PC-3 (cell line): Measurements from ENCODE around the gene CPHXL. TPM values are rescaled to one million over a fixed set of nuclear protein-coding genes. Genes with fewer than 3 reads are reported as not detected.

Experiments
- ATAC-seq: fragments of 200-7000 bp; cut with Tn5 transposase; 2 replicates; pipeline ENCODE4 v1.9.1; 2020; ENCODE audit warnings: mild to moderate bottlenecking, moderate library complexity
- BruUV-seq: library from RNA; stranded (reverse); fragments of 400-500 nt; replicated peaks from 2 replicates; lab custom pipeline; 2021; lab: Mats Ljungman, UMichigan
- CTCF ChIA-PET: fragments of 300-600 bp; sonication (Branson Sonifier 250); formaldehyde crosslinking; loops from one replicate; lab custom pipeline; 2022; ENCODE audit warnings: antibody characterized with exemption; lab: Charles Lee
- POLR2A ChIA-PET: fragments of 300-600 bp; sonication (Branson Sonifier 250); formaldehyde crosslinking; loops from one replicate; lab custom pipeline; 2022; ENCODE audit warnings: antibody characterized with exemption; ENCODE audit not compliant: unreplicated experiment; lab: Charles Lee
- DNase-seq: peaks from one replicate; pipeline ENCODE4 v3.0.0-alpha.2; 2015
- H2AFZ ChIP-seq: fragments of 300-600 bp; sonication (generic); 2 replicates; pipeline ENCODE4 v1.6.0; 2016; ENCODE audit warnings: antibody characterized with exemption, low read length
- H3F3A ChIP-seq: fragments of 300-600 bp; sonication (generic); one replicate; pipeline ENCODE4 v1.6.0; 2017; ENCODE audit warnings: antibody characterized with exemption, low read length, control low read depth, mild to moderate bottlenecking; ENCODE audit not compliant: unreplicated experiment
- H3K27ac ChIP-seq: fragments of 300-600 bp; sonication (generic); 2 replicates; pipeline ENCODE4 v1.5.1; 2016; ENCODE audit warnings: mild to moderate bottlenecking, low read length
- H3K27me3 ChIP-seq: fragments of 300-600 bp; sonication (generic); 2 replicates; pipeline ENCODE4 v1.6.1; 2016; ENCODE audit warnings: low read length, mixed read lengths
- H3K36me3 ChIP-seq: fragments of 300-600 bp; sonication (generic); 2 replicates; pipeline ENCODE4 v1.6.1; 2016; ENCODE audit warnings: low read depth, mixed run types, low read length, mixed read lengths
- H3K4me1 ChIP-seq: fragments of 300-600 bp; sonication (generic); 2 replicates; pipeline ENCODE4 v1.5.1; 2016; ENCODE audit warnings: low read length; ENCODE audit not compliant: insufficient read depth
- H3K4me2 ChIP-seq: fragments of 300-600 bp; sonication (generic); 2 replicates; pipeline ENCODE4 v1.6.0; 2016; ENCODE audit warnings: low read length
- H3K4me3 ChIP-seq: fragments of 300-600 bp; sonication (generic); 2 replicates; pipeline ENCODE4 v1.5.1; 2016; ENCODE audit warnings: mild to moderate bottlenecking, low read length, mixed read lengths
- H3K79me2 ChIP-seq: fragments of 300-600 bp; sonication (generic); 2 replicates; pipeline ENCODE4 v1.6.1; 2017; ENCODE audit warnings: low read length, mixed read lengths
- H3K9ac ChIP-seq: fragments of 300-600 bp; sonication (generic); 2 replicates; pipeline ENCODE4 v1.6.0; 2016; ENCODE audit warnings: mild to moderate bottlenecking, low read length
- H3K9me2 ChIP-seq: fragments of 300-600 bp; sonication (generic); replicated peaks from 2 replicates; pipeline ENCODE4 v1.6.1; 2016; ENCODE audit warnings: mixed run types, low read length, mixed read lengths
- H3K9me3 ChIP-seq: fragments of 300-600 bp; sonication (generic); 2 replicates; pipeline ENCODE4 v1.6.1; 2016; ENCODE audit warnings: low read length, mixed read lengths
- H4K20me1 ChIP-seq: fragments of 300-600 bp; sonication (generic); 2 replicates; pipeline ENCODE4 v1.6.1; 2016; ENCODE audit warnings: low read length, mixed read lengths
- CTCF ChIP-seq: fragments of 300-600 bp; sonication (generic); conservative IDR thresholded peaks from 2 replicates; pipeline ENCODE4 v1.5.1; 2017; ENCODE audit warnings: antibody characterized with exemption, low read depth, mild to moderate bottlenecking, low read length
- EZH2 ChIP-seq: fragments of 300-600 bp; sonication (generic); IDR thresholded peaks from one replicate; pipeline ENCODE4 v1.6.1; 2017; ENCODE audit warnings: antibody characterized with exemption, mild to moderate bottlenecking, low read length; ENCODE audit not compliant: unreplicated experiment
- EZH2phosphoT487 ChIP-seq: fragments of 300-600 bp; sonication (generic); IDR thresholded peaks from 2 replicates; pipeline ENCODE4 v1.6.1; 2018; ENCODE audit warnings: mild to moderate bottlenecking, antibody characterized with exemption, low read length, borderline replicate concordance
- intact Hi-C: fragments of 100-400 bp; cut with micrococcal nuclease; formaldehyde crosslinking; loops from 2 replicates; pipeline ENCODE4 v1.9.0; 2023
- total RNA-seq: library from RNA; depleted of rRNA; stranded (reverse); fragments of >200 nt; gene quantifications from 2 replicates; pipeline ENCODE4 v1.2.3, GENCODE V29; 2014

Gene CPHXL
- total RNA-seq, 1 experiment from 2014 or later, result not detected

- Histone ChIP-seq H3K27me3 (no peaks in the 10 kb centered on the region), H3K9ac (no peak overlapping the region), H3K4me2 (no peak overlapping the region), H2AFZ (no peak overlapping the region), H3K9me3 (no peaks in the 10 kb centered on the region), H4K20me1 (no peaks in the 10 kb centered on the region), H3K27ac (no peak overlapping the region), H3K4me3 (no peak overlapping the region), H3K36me3 (no peaks in the 10 kb centered on the region), H3K4me1 (no peaks in the 10 kb centered on the region), H3K79me2 (no peaks in the 10 kb centered on the region), H3K9me2 (no peaks in the 10 kb centered on the region), H3F3A (no peaks in the 10 kb centered on the region)
- TF ChIP-seq EZH2 (no peak), CTCF (no peak)
- POLR2A ChIA-PET, result no interaction called here
- no peak for DNase-seq
- BruUV-seq, result no TSS peak
- intact Hi-C loops, result no loop called here
- CTCF ChIA-PET, result no interaction called here
- ATAC-seq, result no peak
Observed at GRCh38 chr16:75703306-75703705, 23.0 kb downstream of the CPHXL start.

- H3K9me3 ChIP-seq, result no peaks in the 10 kb centered on the region
- DNase-seq (no peak), ATAC-seq (no peak)
- no peaks in the 10 kb centered on the region for H3K4me1 ChIP-seq
- TF ChIP-seq EZH2 (no peak), EZH2phosphoT487 (no peak), CTCF (no peak)
- no peaks in the 10 kb centered on the region for H4K20me1 ChIP-seq
- H3K4me3 ChIP-seq, result no peak overlapping the region
- no peaks in the 10 kb centered on the region for H3K9me2 ChIP-seq
- H3K27ac ChIP-seq, result no peak overlapping the region
- POLR2A ChIA-PET, result no interaction called here
- H3F3A ChIP-seq, result no peaks in the 10 kb centered on the region
- no peak overlapping the region for H3K9ac ChIP-seq
- H3K4me2 ChIP-seq, result no peak overlapping the region
- CTCF ChIA-PET, result no interaction called here
- no peaks in the 10 kb centered on the region for H3K27me3 ChIP-seq
- H3K79me2 ChIP-seq, result no peaks in the 10 kb centered on the region
- no peak overlapping the region for H2AFZ ChIP-seq
- no peaks in the 10 kb centered on the region for H3K36me3 ChIP-seq
- BruUV-seq, result no TSS peak
- intact Hi-C loops, result no loop called here
Observed at GRCh38 chr16:75702242-75702641, 24.0 kb downstream of the CPHXL start.

GRCh38 chr16:75701361-75701760 lies 24.9 kb downstream of the CPHXL start, which contains the start of gene DUXB:
DUXB (minus strand) TSS chr16:75701461; CDS start chr16:75701418, 43 bp downstream.
- Histone ChIP-seq H4K20me1 (no peaks in the 10 kb centered on the region), H3K27me3 (no peaks in the 10 kb centered on the region), H3K9ac (no peak within 1 kb of the TSS), H3K9me3 (no peaks in the 10 kb centered on the region), H3K4me3 (no peak within 1 kb of the TSS), H2AFZ (no peak within 1 kb of the TSS), H3K9me2 (no peaks in the 10 kb centered on the region), H3K36me3 (no peaks in the 10 kb centered on the region), H3K4me1 (no peaks in the 10 kb centered on the region), H3K27ac (no peak within 1 kb of the TSS), H3K79me2 (no peaks in the 10 kb centered on the region), H3K4me2 (no peak within 1 kb of the TSS), H3F3A (no peaks in the 10 kb centered on the region)
- CTCF ChIA-PET, result no interaction called here
- intact Hi-C loops, result no loop called here
- DNase-seq (no peak), ATAC-seq (no peak)
- POLR2A ChIA-PET, result no interaction called here
- no peak for TF ChIP-seq EZH2phosphoT487
- TF ChIP-seq EZH2, result no peak
- BruUV-seq, result no TSS peak
